Endodermal cell (in vitro differentiated cells): ENCODE measurements around the gene SLC25A21. TPM values are rescaled to one million over a fixed set of nuclear protein-coding genes. Genes with fewer than 3 reads are reported as not detected.

Experiments used
- DNase-seq: peaks from one replicate; pipeline ENCODE4 v3.0.0-alpha.2; 2017
- H3K27ac ChIP-seq: 2 replicates; pipeline ENCODE4 v1.5.1; 2013; ENCODE audit warnings: mild to moderate bottlenecking, low read depth, low read length, moderate library complexity
- H3K27me3 ChIP-seq: 2 replicates; pipeline ENCODE4 v1.6.1; 2013; ENCODE audit warnings: mild to moderate bottlenecking, low read length, moderate library complexity; ENCODE audit not compliant: insufficient read depth, control insufficient read depth, poor library complexity, severe bottlenecking
- H3K36me3 ChIP-seq: 2 replicates; pipeline ENCODE4 v1.7.0; 2013; ENCODE audit warnings: mild to moderate bottlenecking, low read length, moderate library complexity; ENCODE audit not compliant: control insufficient read depth, insufficient read depth
- H3K4me1 ChIP-seq: one replicate; pipeline ENCODE4 v1.7.0; 2013; ENCODE audit warnings: low read length; ENCODE audit not compliant: control insufficient read depth, insufficient read depth
- H3K4me3 ChIP-seq: 2 replicates; pipeline ENCODE4 v1.5.1; 2013; ENCODE audit warnings: mild to moderate bottlenecking, low read length, moderate library complexity
- H3K9ac ChIP-seq: 2 replicates; pipeline ENCODE4 v1.6.1; 2013; ENCODE audit warnings: mild to moderate bottlenecking, low read length, moderate library complexity; ENCODE audit not compliant: poor library complexity, severe bottlenecking; ENCODE audit errors: extremely low read depth
- H3K9me3 ChIP-seq: 2 replicates; pipeline ENCODE4 v1.6.1; 2013; ENCODE audit warnings: mild to moderate bottlenecking, low read length, moderate library complexity; ENCODE audit not compliant: control insufficient read depth
- H3K27ac Mint-ChIP-seq: 2 replicates; pipeline ENCODE4 v1.8.0; 2020; ENCODE audit warnings: mixed read lengths
- H3K27me3 Mint-ChIP-seq: 2 replicates; pipeline ENCODE4 v1.8.0; 2021; ENCODE audit warnings: mild to moderate bottlenecking, mixed read lengths; ENCODE audit not compliant: insufficient read depth
- H3K36me3 Mint-ChIP-seq: 2 replicates; pipeline ENCODE4 v1.8.0; 2020; ENCODE audit warnings: low read depth, mixed read lengths
- H3K4me1 Mint-ChIP-seq: 2 replicates; pipeline ENCODE4 v1.8.0; 2020; ENCODE audit warnings: mixed read lengths
- H3K4me3 Mint-ChIP-seq: 2 replicates; pipeline ENCODE4 v1.8.0; 2020; ENCODE audit warnings: mild to moderate bottlenecking, moderate library complexity, mixed read lengths
- H3K9me3 Mint-ChIP-seq: 2 replicates; pipeline ENCODE4 v1.8.0; 2020; ENCODE audit warnings: mild to moderate bottlenecking, mixed read lengths
- WGBS, 2 experiments: methylation state at CpG; one replicate each; pipeline versions ENCODE4 v1.1.5 to v1.1.7; 2013; ENCODE audit warnings: missing lambda C conversion rate in 2 of 2, mixed read lengths in 1 of 2; ENCODE audit not compliant: insufficient coverage in 1 of 2, insufficient read length in 1 of 2; 5-methylcytosine and 5-hydroxymethylcytosine counted together
- total RNA-seq, 2 donors: library from RNA; stranded (reverse); fragmentation: NEBNext Ultra II Directional in 1 of 2; extraction: Animal tissue kit (Norgen Biotek cat#: 25700) in 1 of 2; gene quantifications; 2 replicates in 1 of 2; 3 replicates in 1 of 2; pipeline ENCODE4 v1.2.1, GENCODE V29; 2021
- TF ChIP-seq, protein P1 (sequence below): fragments of 200-600 bp; sonication (generic); conservative IDR thresholded peaks from 2 replicates; pipeline ENCODE4 v1.5.0; 2021; ENCODE audit warnings: antibody characterized with exemption, mild to moderate bottlenecking

Gene SLC25A21
- total RNA-seq, 2 donors from 2014 or later = 1.9 TPM

DNA sequence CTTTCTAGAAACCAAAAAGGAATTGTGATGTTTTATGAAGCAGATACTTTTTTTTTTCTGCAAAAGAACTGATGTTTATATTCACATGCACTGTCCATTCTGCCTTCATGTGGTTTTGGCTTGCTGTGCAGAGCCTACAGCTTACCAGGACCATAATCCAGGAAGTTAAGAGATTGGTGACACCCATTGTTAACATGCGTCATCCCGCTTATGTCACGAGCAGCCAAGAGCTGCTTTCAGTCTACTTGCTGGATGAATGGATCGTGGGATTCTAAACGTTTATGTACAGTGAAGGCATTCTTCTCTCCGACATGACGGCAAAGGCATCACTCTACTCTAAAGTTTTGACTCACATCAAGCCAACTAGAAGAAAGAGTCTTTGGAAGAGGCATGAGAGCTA is 434.1 kb downstream of the SLC25A21 start:
- Histone ChIP-seq H3K9me3 (no peaks in the 10 kb centered on the region), H3K9ac (no peak overlapping the region), H3K4me1 (no peaks in the 10 kb centered on the region), H3K36me3 (no peaks in the 10 kb centered on the region), H3K4me3 (no peak overlapping the region), H3K27ac (no peak overlapping the region), H3K27me3 (peaks cover 15% of the 10 kb centered on the region)
- no peak for DNase-seq
- H3K4me1 Mint-ChIP-seq = no peaks in the 10 kb centered on the region
- TF ChIP-seq, protein P1, sequence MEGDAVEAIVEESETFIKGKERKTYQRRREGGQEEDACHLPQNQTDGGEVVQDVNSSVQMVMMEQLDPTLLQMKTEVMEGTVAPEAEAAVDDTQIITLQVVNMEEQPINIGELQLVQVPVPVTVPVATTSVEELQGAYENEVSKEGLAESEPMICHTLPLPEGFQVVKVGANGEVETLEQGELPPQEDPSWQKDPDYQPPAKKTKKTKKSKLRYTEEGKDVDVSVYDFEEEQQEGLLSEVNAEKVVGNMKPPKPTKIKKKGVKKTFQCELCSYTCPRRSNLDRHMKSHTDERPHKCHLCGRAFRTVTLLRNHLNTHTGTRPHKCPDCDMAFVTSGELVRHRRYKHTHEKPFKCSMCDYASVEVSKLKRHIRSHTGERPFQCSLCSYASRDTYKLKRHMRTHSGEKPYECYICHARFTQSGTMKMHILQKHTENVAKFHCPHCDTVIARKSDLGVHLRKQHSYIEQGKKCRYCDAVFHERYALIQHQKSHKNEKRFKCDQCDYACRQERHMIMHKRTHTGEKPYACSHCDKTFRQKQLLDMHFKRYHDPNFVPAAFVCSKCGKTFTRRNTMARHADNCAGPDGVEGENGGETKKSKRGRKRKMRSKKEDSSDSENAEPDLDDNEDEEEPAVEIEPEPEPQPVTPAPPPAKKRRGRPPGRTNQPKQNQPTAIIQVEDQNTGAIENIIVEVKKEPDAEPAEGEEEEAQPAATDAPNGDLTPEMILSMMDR = no peak
- no peak overlapping the region for H3K27ac Mint-ChIP-seq
- H3K27me3 Mint-ChIP-seq = peaks cover 38% of the 10 kb centered on the region
- H3K4me3 Mint-ChIP-seq = no peak overlapping the region
- no peaks in the 10 kb centered on the region for H3K9me3 Mint-ChIP-seq
- H3K36me3 Mint-ChIP-seq = no peaks in the 10 kb centered on the region
- WGBS, 2 experiments = 95 to 100% methylated on average over 2 to 7 of the region's 7 CpGs

DNA sequence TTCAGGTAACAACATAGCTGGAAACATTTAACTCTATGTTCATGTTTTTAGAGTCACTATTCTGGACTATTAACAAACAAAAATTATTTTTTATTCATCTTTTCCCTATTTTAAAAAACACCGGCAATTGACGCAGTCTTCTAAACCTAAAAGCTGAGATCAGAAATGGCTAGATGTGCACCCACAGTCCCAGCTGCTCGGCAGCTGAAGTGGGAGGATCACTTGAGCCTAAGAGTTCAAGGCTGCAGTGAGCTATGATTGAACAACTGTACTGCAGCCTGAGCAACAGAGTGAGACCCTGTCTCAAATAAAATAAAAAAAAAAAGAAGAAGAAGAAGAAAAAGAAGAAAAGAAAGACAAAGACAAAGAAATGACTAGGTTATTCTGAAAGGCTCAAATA is 446.3 kb downstream of the SLC25A21 start:
- Histone ChIP-seq H3K9me3 (no peaks in the 10 kb centered on the region), H3K36me3 (no peaks in the 10 kb centered on the region), H3K9ac (no peak overlapping the region), H3K27ac (no peak overlapping the region), H3K4me3 (no peak overlapping the region), H3K27me3 (no peaks in the 10 kb centered on the region), H3K4me1 (no peaks in the 10 kb centered on the region)
- no peak overlapping the region for H3K4me3 Mint-ChIP-seq
- no peak overlapping the region for H3K27ac Mint-ChIP-seq
- no peaks in the 10 kb centered on the region for H3K36me3 Mint-ChIP-seq
- TF ChIP-seq, protein P1 = no peak
- WGBS, 2 experiments = 93 to 95% methylated on average over 3 of the region's 3 CpGs
- no peak for DNase-seq
- no peaks in the 10 kb centered on the region for H3K9me3 Mint-ChIP-seq
- peaks cover 22% of the 10 kb centered on the region for H3K4me1 Mint-ChIP-seq
- H3K27me3 Mint-ChIP-seq = no peaks in the 10 kb centered on the region

DNA sequence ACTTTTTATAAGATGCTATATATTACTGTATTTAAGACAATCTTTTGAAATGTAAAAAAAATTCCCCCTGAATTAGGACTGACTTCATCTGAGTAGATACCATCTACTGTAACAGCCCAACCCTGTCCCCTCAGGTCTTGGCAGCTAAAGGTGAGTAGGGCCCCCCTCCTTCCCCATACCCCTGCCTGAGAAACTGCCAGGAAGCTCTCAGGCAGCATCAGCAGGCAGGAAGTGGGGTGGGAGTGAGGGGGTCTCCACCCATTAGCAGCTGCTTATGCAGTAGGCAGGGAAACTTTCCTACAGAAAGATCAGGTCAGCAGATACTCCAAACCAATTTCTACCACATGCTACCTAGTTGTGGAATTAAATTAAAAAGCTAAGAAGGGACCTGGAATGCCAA is 448.2 kb downstream of the SLC25A21 start:
- Histone ChIP-seq H3K27ac (no peak overlapping the region), H3K9me3 (no peaks in the 10 kb centered on the region), H3K9ac (no peak overlapping the region), H3K4me3 (no peak overlapping the region), H3K36me3 (no peaks in the 10 kb centered on the region), H3K27me3 (no peaks in the 10 kb centered on the region), H3K4me1 (no peaks in the 10 kb centered on the region)
- Mint-ChIP-seq H3K4me1 (peaks cover 41% of the 10 kb centered on the region), H3K36me3 (no peaks in the 10 kb centered on the region), H3K9me3 (no peaks in the 10 kb centered on the region), H3K27ac (no peak overlapping the region), H3K27me3 (peaks cover under 1% of the 10 kb centered on the region), H3K4me3 (no peak overlapping the region)
- TF ChIP-seq, protein P1 = no peak
- DNase-seq = peak; percentile 84
